Urinary bladder (tissue), 4 donors: Measurements from ENCODE around the gene DPY19L2. TPM values are rescaled to one million over a fixed set of nuclear protein-coding genes. Genes with fewer than 3 reads are reported as not detected.
"Not testable (repeated sequence)": the region's sequence is repeated elsewhere in the genome, so short reads cannot be mapped to it uniquely, and the experiment has no call there.

ENCODE experiments used
- DNase-seq: peaks from one replicate; pipeline ENCODE4 v3.0.0-alpha.2; 2015; ENCODE audit errors: extremely low spot score
- H3K27ac ChIP-seq: one replicate; pipeline ENCODE4 v1.5.1; 2013; ENCODE audit warnings: low read depth, mild to moderate bottlenecking, moderate library complexity
- H3K36me3 ChIP-seq: one replicate; pipeline ENCODE4 v1.6.1; 2013; ENCODE audit warnings: mild to moderate bottlenecking, moderate library complexity; ENCODE audit not compliant: insufficient read depth
- H3K4me1 ChIP-seq: one replicate; pipeline ENCODE4 v1.6.1; 2013; ENCODE audit warnings: mild to moderate bottlenecking, moderate library complexity; ENCODE audit not compliant: insufficient read depth
- H3K4me3 ChIP-seq: one replicate; pipeline ENCODE4 v1.5.1; 2013; ENCODE audit warnings: low read depth, low read length
- WGBS: extraction: QIAGEN DNeasy Blood & Tissue Kit; methylation state at CpG from one replicate; pipeline ENCODE4 v1.1.7; 2013; 5-methylcytosine and 5-hydroxymethylcytosine counted together
- polyA plus RNA-seq: library from polyadenylated mRNA; stranded (reverse); fragments of 200-250 nt; gene quantifications from one replicate; pipeline ENCODE4 v1.2.3, GENCODE V29; 2013
- total RNA-seq: library from RNA; depleted of rRNA; stranded (reverse); fragments of >200 nt; gene quantifications from one replicate; pipeline ENCODE4 v1.2.3, GENCODE V29; 2014
- donor health status: healthy with polysubstance abuse.
- donor health status: healthy.

DPY19L2 gene
- total and polyA plus RNA-seq, 2 donors, result 6.5 to 54.2 TPM

- not testable (repeated sequence) for H3K36me3 ChIP-seq, DNase-seq, H3K27ac ChIP-seq, H3K4me3 ChIP-seq, H3K4me1 ChIP-seq
- 86% methylated on average over 3 of the region's 5 CpGs for WGBS
These were observed 122.9 kb downstream of the DPY19L2 start for GRCh38 chr12:63545298-63545916.

GRCh38 chr12:63538656-63539055, 129.6 kb downstream of the DPY19L2 start:
- H3K4me1 ChIP-seq, H3K27ac ChIP-seq, H3K36me3 ChIP-seq, DNase-seq, H3K4me3 ChIP-seq: not testable (repeated sequence)
- WGBS, result 55% methylated on average over 4 of the region's 4 CpGs

GRCh38 chr12:63537838-63538237, 130.5 kb downstream of the DPY19L2 start:
- H3K27ac ChIP-seq, H3K36me3 ChIP-seq, H3K4me1 ChIP-seq, H3K4me3 ChIP-seq, DNase-seq: not testable (repeated sequence)

GRCh38 chr12:63529641-63530040, 138.7 kb downstream of the DPY19L2 start:
- not testable (repeated sequence) for DNase-seq, H3K4me1 ChIP-seq, H3K36me3 ChIP-seq, H3K4me3 ChIP-seq, H3K27ac ChIP-seq
- 79% methylated on average over 7 of the region's 7 CpGs for WGBS

- no peak overlapping the region for H3K27ac ChIP-seq
- DNase-seq, result no peak
- no peaks in the 10 kb centered on the region for H3K36me3 ChIP-seq
- WGBS, result 79% methylated on average over 4 of the region's 4 CpGs
- H3K4me1 ChIP-seq, result no peaks in the 10 kb centered on the region
- H3K4me3 ChIP-seq, result no peak overlapping the region
These were observed 142.5 kb downstream of the DPY19L2 start for GRCh38 chr12:63525831-63526230.

GRCh38 chr12:63521706-63522105, 146.6 kb downstream of the DPY19L2 start:
- H3K27ac ChIP-seq, result no peak overlapping the region
- H3K4me3 ChIP-seq, result no peak overlapping the region
- WGBS, result 51% methylated on average over 2 of the region's 2 CpGs
- H3K36me3 ChIP-seq, result no peaks in the 10 kb centered on the region
- H3K4me1 ChIP-seq, result no peaks in the 10 kb centered on the region
- DNase-seq, result no peak

Other genes with a start within 250 kb of the DPY19L2 start
- gene RXYLT1, start 111.4 kb upstream of the DPY19L2 start, total RNA-seq, result 18.7 TPM
- gene RXYLT1, start 111.4 kb upstream of the DPY19L2 start, polyA plus RNA-seq, result 17.1 TPM
- 18.0 TPM for gene SRGAP1, start 176.2 kb upstream of the DPY19L2 start, total RNA-seq
- gene SRGAP1, start 176.2 kb upstream of the DPY19L2 start, polyA plus RNA-seq, result 1.9 TPM